OCI-LY1 (cell line): ENCODE measurements around the gene DBT.

Experiments used
- EZH2 ChIP-seq: fragments of 200-600 bp; sonication (generic), shearing (Covaris generic); IDR thresholded peaks from 2 replicates; pipeline ENCODE4 v1.8.0; 2017; ENCODE audit warnings: borderline replicate concordance, mixed run types, mild to moderate bottlenecking, antibody characterized with exemption, low read length, moderate library complexity, mixed read lengths
- TF ChIP-seq, protein P1 (sequence below): fragments of 200-600 bp; sonication (generic), shearing (Covaris generic); IDR thresholded peaks from 2 replicates; pipeline ENCODE4 v1.5.1; 2017; ENCODE audit warnings: mild to moderate bottlenecking, antibody characterized with exemption, low read length, moderate library complexity, mixed read lengths

DNA sequence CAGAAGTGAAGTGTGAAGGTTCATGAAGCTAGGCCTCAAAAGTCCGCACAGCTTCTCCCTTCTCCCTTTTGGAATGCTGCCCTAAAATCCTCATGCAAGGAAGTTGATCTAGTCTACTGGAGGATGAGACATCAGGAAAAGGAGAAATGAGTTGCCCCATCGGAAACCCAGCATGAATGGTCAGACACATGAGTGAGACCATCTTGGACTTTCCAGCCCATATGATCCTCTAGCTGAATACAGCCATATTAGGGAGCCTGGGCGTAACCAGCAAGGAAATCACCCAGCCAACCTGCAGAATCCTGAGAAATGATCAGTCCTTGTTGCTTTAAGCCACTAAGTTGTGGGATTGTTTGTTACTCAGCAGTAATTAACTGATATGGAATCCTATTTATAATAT, 12.5 kb downstream of the DBT start:
- TF ChIP-seq, protein P1, sequence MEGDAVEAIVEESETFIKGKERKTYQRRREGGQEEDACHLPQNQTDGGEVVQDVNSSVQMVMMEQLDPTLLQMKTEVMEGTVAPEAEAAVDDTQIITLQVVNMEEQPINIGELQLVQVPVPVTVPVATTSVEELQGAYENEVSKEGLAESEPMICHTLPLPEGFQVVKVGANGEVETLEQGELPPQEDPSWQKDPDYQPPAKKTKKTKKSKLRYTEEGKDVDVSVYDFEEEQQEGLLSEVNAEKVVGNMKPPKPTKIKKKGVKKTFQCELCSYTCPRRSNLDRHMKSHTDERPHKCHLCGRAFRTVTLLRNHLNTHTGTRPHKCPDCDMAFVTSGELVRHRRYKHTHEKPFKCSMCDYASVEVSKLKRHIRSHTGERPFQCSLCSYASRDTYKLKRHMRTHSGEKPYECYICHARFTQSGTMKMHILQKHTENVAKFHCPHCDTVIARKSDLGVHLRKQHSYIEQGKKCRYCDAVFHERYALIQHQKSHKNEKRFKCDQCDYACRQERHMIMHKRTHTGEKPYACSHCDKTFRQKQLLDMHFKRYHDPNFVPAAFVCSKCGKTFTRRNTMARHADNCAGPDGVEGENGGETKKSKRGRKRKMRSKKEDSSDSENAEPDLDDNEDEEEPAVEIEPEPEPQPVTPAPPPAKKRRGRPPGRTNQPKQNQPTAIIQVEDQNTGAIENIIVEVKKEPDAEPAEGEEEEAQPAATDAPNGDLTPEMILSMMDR: no peak
- TF ChIP-seq EZH2: no peak
